ENCODE results near the gene FBXW7. TPM values are rescaled to one million over a fixed set of nuclear protein-coding genes. Genes with fewer than 3 reads are reported as not detected.

Gene FBXW7
- total RNA-seq, 1 experiment from 2014 or later: 27.1 TPM

DNA sequence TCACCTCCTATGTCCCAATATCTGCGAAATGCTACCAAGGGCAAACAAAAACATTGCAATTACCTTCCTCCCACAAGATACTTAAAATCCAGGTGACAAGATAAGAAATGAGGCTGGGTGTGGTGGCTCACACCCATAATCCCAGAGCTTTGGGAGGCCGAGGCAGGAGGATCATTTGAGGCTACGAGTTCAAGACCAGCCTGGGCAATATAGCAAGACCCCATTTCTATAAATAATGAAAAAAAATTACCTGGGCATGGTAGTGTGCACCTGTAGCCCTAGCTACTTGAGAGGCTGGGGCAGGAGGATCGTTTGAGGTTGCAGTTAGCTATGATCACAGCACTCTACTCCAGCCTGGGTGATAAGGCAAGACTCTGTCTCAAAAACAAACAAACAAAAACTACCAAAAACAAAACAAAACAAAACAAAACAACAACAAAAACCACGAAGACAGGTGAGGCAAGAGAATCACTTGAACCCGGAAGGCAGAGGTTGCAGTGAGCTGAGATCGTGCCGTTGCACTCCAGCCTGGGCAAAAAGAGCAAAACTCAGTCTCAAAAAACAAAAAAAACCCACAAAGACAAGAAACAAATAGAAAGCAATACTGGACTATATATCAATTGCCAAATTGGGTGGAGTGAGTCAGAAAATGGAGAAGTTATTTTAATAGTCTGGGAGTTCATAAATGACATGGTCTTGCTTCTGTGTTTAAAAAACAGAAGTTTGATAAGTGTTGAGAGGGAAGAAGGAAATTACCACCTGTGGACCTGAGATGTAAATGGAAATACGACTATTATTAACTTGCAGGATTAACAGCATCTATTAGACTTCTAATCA, 176.5 kb downstream of the FBXW7 start:
- H3K9me3 Mint-ChIP-seq: no peaks in the 10 kb centered on the region

More for the DNA sequence above, 176.5 kb downstream of the FBXW7 start:
- no CpG with 5 or more reads among the region's 9 CpGs for WGBS (ENCODE audit: extremely low coverage, insufficient read length, low lambda C conversion rate)
- H4K20me1 ChIP-seq (ENCODE audit: control insufficient read depth, insufficient read depth, insufficient read length): no peaks in the 10 kb centered on the region
- no peak overlapping the region for H2BK5ac ChIP-seq (ENCODE audit: insufficient read length, low read length)
- H2BK15ac ChIP-seq (ENCODE audit: low read depth, low read length): no peak overlapping the region
- no peak overlapping the region for H3K9ac ChIP-seq (ENCODE audit: extremely low read depth, insufficient read length, low read length)
- H2BK12ac ChIP-seq (ENCODE audit: insufficient read length, low read depth, low read length): no peak overlapping the region
- H3K79me2 ChIP-seq (ENCODE audit: insufficient read depth, low read length): no peaks in the 10 kb centered on the region
- Mint-ChIP-seq H3K36me3 (ENCODE audit: insufficient read depth in 1 of 3, low read depth in 3 of 3) (no peaks in the 10 kb centered on the region), H3K4me1 (0 out of 4 replicates have a peak, but pooled peaks cover 0 to 2% of the 10 kb centered on the region in 2 experiments), H3K27me3 (ENCODE audit: low read depth) (no peaks in the 10 kb centered on the region), H3K4me3 (no peak overlapping the region), H3K27ac (no peak overlapping the region; a peak in 1 of 7 replicates)
- TF ChIP-seq, protein P1, sequence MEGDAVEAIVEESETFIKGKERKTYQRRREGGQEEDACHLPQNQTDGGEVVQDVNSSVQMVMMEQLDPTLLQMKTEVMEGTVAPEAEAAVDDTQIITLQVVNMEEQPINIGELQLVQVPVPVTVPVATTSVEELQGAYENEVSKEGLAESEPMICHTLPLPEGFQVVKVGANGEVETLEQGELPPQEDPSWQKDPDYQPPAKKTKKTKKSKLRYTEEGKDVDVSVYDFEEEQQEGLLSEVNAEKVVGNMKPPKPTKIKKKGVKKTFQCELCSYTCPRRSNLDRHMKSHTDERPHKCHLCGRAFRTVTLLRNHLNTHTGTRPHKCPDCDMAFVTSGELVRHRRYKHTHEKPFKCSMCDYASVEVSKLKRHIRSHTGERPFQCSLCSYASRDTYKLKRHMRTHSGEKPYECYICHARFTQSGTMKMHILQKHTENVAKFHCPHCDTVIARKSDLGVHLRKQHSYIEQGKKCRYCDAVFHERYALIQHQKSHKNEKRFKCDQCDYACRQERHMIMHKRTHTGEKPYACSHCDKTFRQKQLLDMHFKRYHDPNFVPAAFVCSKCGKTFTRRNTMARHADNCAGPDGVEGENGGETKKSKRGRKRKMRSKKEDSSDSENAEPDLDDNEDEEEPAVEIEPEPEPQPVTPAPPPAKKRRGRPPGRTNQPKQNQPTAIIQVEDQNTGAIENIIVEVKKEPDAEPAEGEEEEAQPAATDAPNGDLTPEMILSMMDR (conservative IDR thresholded peaks at IDR 0.05): no peak
- H3K27me3 ChIP-seq (ENCODE audit: insufficient read depth, low read length): no peaks in the 10 kb centered on the region
- H3K23ac ChIP-seq (ENCODE audit: insufficient read length, low read depth, low read length): no peak overlapping the region
- no peak overlapping the region for H4K5ac ChIP-seq (ENCODE audit: insufficient read length, low read depth, low read length)
- H2BK120ac ChIP-seq (ENCODE audit: low read depth, low read length, poor library complexity, severe bottlenecking): no peak overlapping the region
- H3K4me1 ChIP-seq (ENCODE audit: insufficient read depth, low read length): no peaks in the 10 kb centered on the region
- no peak overlapping the region for H3K4me2 ChIP-seq (ENCODE audit: insufficient read depth, insufficient read length, low read length)
- no peak overlapping the region for H3K27ac ChIP-seq (ENCODE audit: insufficient read length, low read depth, low read length)
- no peaks in the 10 kb centered on the region for H3K9me3 ChIP-seq (ENCODE audit: control insufficient read depth, low read depth, low read length)
- no peak for DNase-seq
- H3K14ac ChIP-seq (ENCODE audit: insufficient read depth, low read length): no peak overlapping the region
- no peak overlapping the region for H3T11ph ChIP-seq (ENCODE audit: low read length)
- no peak overlapping the region for H2AFZ ChIP-seq (ENCODE audit: low read length)
- H4K91ac ChIP-seq (ENCODE audit: insufficient read length, low read depth, low read length): no peak overlapping the region
- no peak overlapping the region for H4K8ac ChIP-seq (replicated peaks; ENCODE audit: insufficient read length, low read depth, low read length)
- H3K4ac ChIP-seq (ENCODE audit: low read depth, low read length): no peak overlapping the region
- no peak overlapping the region for H2BK20ac ChIP-seq (ENCODE audit: low read depth, low read length, poor library complexity, severe bottlenecking)
- H2AK5ac ChIP-seq (ENCODE audit: insufficient read length, low read length): no peak overlapping the region
- H3K18ac ChIP-seq (ENCODE audit: insufficient read length, low read depth, low read length): no peak overlapping the region
- no peaks in the 10 kb centered on the region for H3K23me2 ChIP-seq (ENCODE audit: insufficient read length, low read depth, low read length, poor library complexity, severe bottlenecking)
- H3K56ac ChIP-seq (ENCODE audit: insufficient read length, low read depth, low read length): no peak overlapping the region
- H3K79me1 ChIP-seq (ENCODE audit: insufficient read depth, low read depth, low read length, poor library complexity, severe bottlenecking): no peaks in the 10 kb centered on the region
